H9 (cell line): ENCODE results near the gene PHF21B. TPM values are rescaled to one million over a fixed set of nuclear protein-coding genes. Genes with fewer than 3 reads are reported as not detected.

Source experiments
- DNase-seq: peaks from one replicate; pipeline ENCODE4 v3.0.0-alpha.2; 2017
- H2AFZ ChIP-seq: one replicate; pipeline ENCODE4 v1.6.1; 2013; ENCODE audit warnings: mild to moderate bottlenecking, low read length, control low read depth, moderate library complexity
- H2AK5ac ChIP-seq: 2 replicates; pipeline ENCODE4 v1.6.1; 2013; ENCODE audit warnings: low read length, control low read depth, mixed read lengths; ENCODE audit not compliant: insufficient read length
- H2BK120ac ChIP-seq: one replicate; pipeline ENCODE4 v1.6.1; 2013; ENCODE audit warnings: low read depth, mild to moderate bottlenecking, low read length, control low read depth, inconsistent platforms; ENCODE audit not compliant: poor library complexity, severe bottlenecking
- H2BK12ac ChIP-seq: 2 replicates; pipeline ENCODE4 v1.6.1; 2013; ENCODE audit warnings: low read length, control low read depth, mixed read lengths, low read depth; ENCODE audit not compliant: insufficient read length
- H2BK15ac ChIP-seq: 2 replicates; pipeline ENCODE4 v1.6.1; 2013; ENCODE audit warnings: low read depth, low read length, control low read depth
- H2BK20ac ChIP-seq: one replicate; pipeline ENCODE4 v1.6.1; 2013; ENCODE audit warnings: low read depth, mild to moderate bottlenecking, low read length, control low read depth, inconsistent platforms; ENCODE audit not compliant: poor library complexity, severe bottlenecking
- H2BK5ac ChIP-seq: 2 replicates; pipeline ENCODE4 v1.6.1; 2013; ENCODE audit warnings: low read length, control low read depth, mixed read lengths; ENCODE audit not compliant: insufficient read length
- H3K14ac ChIP-seq: 2 replicates; pipeline ENCODE4 v1.6.1; 2013; ENCODE audit warnings: low read length, control low read depth; ENCODE audit not compliant: insufficient read depth
- H3K18ac ChIP-seq: 2 replicates; pipeline ENCODE4 v1.6.1; 2013; ENCODE audit warnings: low read depth, mild to moderate bottlenecking, mixed read lengths, low read length, control low read depth; ENCODE audit not compliant: insufficient read length
- H3K23ac ChIP-seq: 2 replicates; pipeline ENCODE4 v1.6.1; 2013; ENCODE audit warnings: low read length, control low read depth, mixed read lengths, low read depth; ENCODE audit not compliant: insufficient read length
- H3K23me2 ChIP-seq: 2 replicates; pipeline ENCODE4 v1.6.1; 2013; ENCODE audit warnings: low read depth, mild to moderate bottlenecking, mixed read lengths, low read length, control low read depth; ENCODE audit not compliant: insufficient read length, poor library complexity, severe bottlenecking
- H3K27ac ChIP-seq: 2 replicates; pipeline ENCODE4 v1.5.1; 2013; ENCODE audit warnings: low read length, control low read depth, mixed read lengths, low read depth; ENCODE audit not compliant: insufficient read length
- H3K27me3 ChIP-seq: 2 replicates; pipeline ENCODE4 v1.6.1; 2013; ENCODE audit warnings: low read length, control low read depth, inconsistent platforms; ENCODE audit not compliant: insufficient read depth
- H3K4ac ChIP-seq: 2 replicates; pipeline ENCODE4 v1.6.1; 2013; ENCODE audit warnings: low read depth, mild to moderate bottlenecking, control low read depth, inconsistent platforms, low read length, moderate library complexity
- H3K4me1 ChIP-seq: 2 replicates; pipeline ENCODE4 v1.6.1; 2013; ENCODE audit warnings: low read length, control low read depth, inconsistent platforms; ENCODE audit not compliant: insufficient read depth
- H3K4me2 ChIP-seq: 2 replicates; pipeline ENCODE4 v1.6.1; 2013; ENCODE audit warnings: low read length, control low read depth, mixed read lengths; ENCODE audit not compliant: insufficient read length, insufficient read depth
- H3K56ac ChIP-seq: 2 replicates; pipeline ENCODE4 v1.6.1; 2013; ENCODE audit warnings: low read depth, mild to moderate bottlenecking, mixed read lengths, low read length, control low read depth; ENCODE audit not compliant: insufficient read length
- H3K79me1 ChIP-seq: 2 replicates; pipeline ENCODE4 v1.6.1; 2013; ENCODE audit warnings: low read depth, mild to moderate bottlenecking, moderate library complexity, low read length, control low read depth, inconsistent platforms; ENCODE audit not compliant: insufficient read depth, poor library complexity, severe bottlenecking
- H3K79me2 ChIP-seq: 2 replicates; pipeline ENCODE4 v1.6.1; 2013; ENCODE audit warnings: low read length, control low read depth, inconsistent platforms; ENCODE audit not compliant: insufficient read depth
- H3K9ac ChIP-seq: 2 replicates; pipeline ENCODE4 v1.6.1; 2013; ENCODE audit warnings: low read length, control low read depth, mixed read lengths; ENCODE audit not compliant: insufficient read length; ENCODE audit errors: extremely low read depth
- H3K9me3 ChIP-seq: one replicate; pipeline ENCODE4 v1.6.1; 2013; ENCODE audit warnings: low read depth, low read length, inconsistent platforms; ENCODE audit not compliant: control insufficient read depth
- H3T11ph ChIP-seq: one replicate; pipeline ENCODE4 v1.6.1; 2013; ENCODE audit warnings: mild to moderate bottlenecking, low read length, control low read depth, inconsistent platforms
- H4K20me1 ChIP-seq: one replicate; pipeline ENCODE4 v1.6.1; 2013; ENCODE audit not compliant: control insufficient read depth, insufficient read length, insufficient read depth
- H4K5ac ChIP-seq: 2 replicates; pipeline ENCODE4 v1.6.1; 2013; ENCODE audit warnings: low read depth, mild to moderate bottlenecking, mixed read lengths, low read length, control low read depth; ENCODE audit not compliant: insufficient read length
- H4K8ac ChIP-seq: replicated peaks from 2 replicates; pipeline ENCODE4 v1.6.1; 2013; ENCODE audit warnings: low read length, control low read depth, mixed read lengths, low read depth; ENCODE audit not compliant: insufficient read length
- H4K91ac ChIP-seq: 2 replicates; pipeline ENCODE4 v1.6.1; 2013; ENCODE audit warnings: low read depth, mild to moderate bottlenecking, moderate library complexity, mixed read lengths, low read length, control low read depth; ENCODE audit not compliant: insufficient read length
- H3K27ac Mint-ChIP-seq, 3 experiments: 2 replicates in 2 of 3; 3 replicates in 1 of 3; pipeline ENCODE4 v1.8.0; 2020 to 2021; ENCODE audit warnings: mixed read lengths in 3 of 3, mild to moderate bottlenecking in 1 of 3, moderate library complexity in 1 of 3
- H3K27me3 Mint-ChIP-seq: 2 replicates; pipeline ENCODE4 v1.8.0; 2021; ENCODE audit warnings: low read depth, mild to moderate bottlenecking, moderate library complexity, mixed read lengths
- H3K36me3 Mint-ChIP-seq, 3 experiments: 2 replicates in 2 of 3; 3 replicates in 1 of 3; pipeline ENCODE4 v1.8.0; 2020 to 2021; ENCODE audit warnings: low read depth in 3 of 3, mixed read lengths in 3 of 3; ENCODE audit not compliant: insufficient read depth in 1 of 3
- H3K4me1 Mint-ChIP-seq, 2 experiments: 2 replicates each; pipeline ENCODE4 v1.8.0; 2020; ENCODE audit warnings: mixed read lengths in 2 of 2
- H3K4me3 Mint-ChIP-seq, 2 experiments: 2 replicates in 1 of 2; 3 replicates in 1 of 2; pipeline ENCODE4 v1.8.0; 2020 to 2021; ENCODE audit warnings: mild to moderate bottlenecking in 2 of 2, mixed read lengths in 2 of 2, moderate library complexity in 1 of 2
- H3K9me3 Mint-ChIP-seq, 2 experiments: 2 replicates in 1 of 2; 3 replicates in 1 of 2; pipeline ENCODE4 v1.8.0; 2020; ENCODE audit warnings: mild to moderate bottlenecking in 2 of 2, mixed read lengths in 2 of 2, moderate library complexity in 1 of 2
- CTCF ChIP-seq: fragments of 200-600 bp; sonication (generic); conservative IDR thresholded peaks from 3 replicates; pipeline ENCODE4 v1.8.0; 2021; ENCODE audit warnings: antibody characterized with exemption, mild to moderate bottlenecking
- WGBS: extraction: QIAGEN DNeasy Blood & Tissue Kit; methylation state at CpG from one replicate; pipeline ENCODE4 v1.1.7; 2013; ENCODE audit warnings: missing lambda C conversion rate, low lambda C conversion rate, mixed read lengths; ENCODE audit not compliant: insufficient read length; ENCODE audit errors: extremely low coverage; 5-methylcytosine and 5-hydroxymethylcytosine counted together
- total RNA-seq: library from RNA; stranded (reverse); gene quantifications from 2 replicates; pipeline ENCODE4 v1.2.1, GENCODE V29; 2021

Gene PHF21B
- total RNA-seq, 1 experiment from 2014 or later: 60.3 TPM

GRCh38 chr22:45042263-45042662 lies 32.5 kb upstream of the PHF21B start:
- H4K5ac ChIP-seq: no peak overlapping the region
- DNase-seq: no peak

More at GRCh38 chr22:45042263-45042662, 32.5 kb upstream of the PHF21B start:
- Histone ChIP-seq H3K18ac (no peak overlapping the region), H3K23me2 (no peaks in the 10 kb centered on the region), H2BK20ac (no peak overlapping the region), H3K14ac (peak overlapping the region; percentile 35; the same call in 1 of the 2 replicates), H2BK12ac (no peak overlapping the region), H3K4me1 (no peaks in the 10 kb centered on the region), H3K79me2 (no peaks in the 10 kb centered on the region), H3K56ac (no peak overlapping the region), H3K27ac (no peak overlapping the region), H3K27me3 (no peaks in the 10 kb centered on the region; the same call in 1 of the 2 replicates), H3K79me1 (no peaks in the 10 kb centered on the region), H3K9me3 (peaks cover 6% of the 10 kb centered on the region), H3K4ac (no peak overlapping the region), H2BK15ac (no peak overlapping the region), H4K91ac (no peak overlapping the region), H2AK5ac (no peak overlapping the region), H3K23ac (no peak overlapping the region), H3K9ac (no peak overlapping the region), H4K8ac (no peak overlapping the region), H3K4me2 (no peak overlapping the region), H2AFZ (no peak overlapping the region), H2BK120ac (no peak overlapping the region), H3T11ph (no peak overlapping the region), H2BK5ac (no peak overlapping the region), H4K20me1 (no peaks in the 10 kb centered on the region)
- peaks cover 9 to 35% (median 30%) of the 10 kb centered on the region in 3 experiments for H3K36me3 Mint-ChIP-seq
- H3K4me1 Mint-ChIP-seq: peaks cover 20 to 23% of the 10 kb centered on the region in 2 experiments
- no CpG with 5 or more reads among the region's 8 CpGs for WGBS
- peak overlapping the region in 1 of 3 experiments; percentile 73; a peak in 3 of 7 replicates for H3K27ac Mint-ChIP-seq
- peaks cover 27 to 34% of the 10 kb centered on the region in 2 experiments for H3K9me3 Mint-ChIP-seq
- H3K27me3 Mint-ChIP-seq: peaks cover 37% of the 10 kb centered on the region
- TF ChIP-seq CTCF: no peak
- H3K4me3 Mint-ChIP-seq: no peak overlapping the region
